Large intestine (tissue), 3 donors: ENCODE measurements around the gene TBC1D22B. TPM values are rescaled to one million over a fixed set of nuclear protein-coding genes. Genes with fewer than 3 reads are reported as not detected.

Experiments
- DNase-seq, 2 donors: peaks; one replicate each; pipeline versions ENCODE4 v3.0.0 to v3.0.0-alpha.2; 2013
- H3K27ac ChIP-seq: one replicate; pipeline ENCODE4 v1.5.1; 2013; ENCODE audit warnings: low read length
- H3K27me3 ChIP-seq: 2 replicates; pipeline ENCODE4 v1.6.1; 2013; ENCODE audit warnings: low read length; ENCODE audit not compliant: control insufficient read depth, insufficient read depth
- H3K36me3 ChIP-seq: 2 replicates; pipeline ENCODE4 v1.6.1; 2013; ENCODE audit warnings: low read length; ENCODE audit not compliant: control insufficient read depth, insufficient read depth
- H3K4me1 ChIP-seq: one replicate; pipeline ENCODE4 v1.6.1; 2013; ENCODE audit warnings: low read length; ENCODE audit not compliant: control insufficient read depth, insufficient read depth
- H3K4me3 ChIP-seq: one replicate; pipeline ENCODE4 v1.5.1; 2013; ENCODE audit warnings: low read length
- H3K9me3 ChIP-seq: one replicate; pipeline ENCODE4 v1.6.1; 2013; ENCODE audit warnings: mild to moderate bottlenecking, low read depth, low read length, moderate library complexity; ENCODE audit not compliant: control insufficient read depth
- WGBS: methylation state at CpG from one replicate; pipeline ENCODE4 v1.1.5; 2013; ENCODE audit warnings: low lambda C conversion rate; ENCODE audit not compliant: insufficient coverage; 5-methylcytosine and 5-hydroxymethylcytosine counted together
- polyA plus RNA-seq: library from polyadenylated mRNA; unstranded; fragments of 120-200 nt; gene quantifications from one replicate; pipeline ENCODE4 v1.2.1, GENCODE V29; 2013

The TBC1D22B gene
- polyA plus RNA-seq, 1 donor, result 7.0 TPM

DNA sequence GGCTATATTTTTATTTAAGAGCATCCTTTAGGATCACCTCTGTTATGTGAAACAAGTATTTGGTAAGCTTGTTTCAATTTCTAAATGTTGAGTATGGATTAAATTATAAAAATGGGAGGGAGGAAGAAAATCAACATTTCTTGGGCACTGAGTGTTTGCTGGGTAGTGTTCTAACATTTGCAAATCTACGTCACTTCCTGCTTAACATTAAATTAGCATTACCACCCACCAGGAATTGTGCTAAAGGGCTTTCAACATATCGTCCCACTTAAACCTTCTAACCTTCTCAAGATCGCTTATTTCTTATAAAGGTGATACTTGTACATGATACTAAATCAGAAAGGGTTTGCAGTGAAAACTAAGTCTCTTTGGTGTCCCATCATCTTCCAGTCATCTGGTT lies 8.3 kb downstream of the TBC1D22B start:
- WGBS, result 92% methylated on average over 2 of the region's 3 CpGs
- Histone ChIP-seq H3K27ac (no peak overlapping the region), H3K4me3 (no peak overlapping the region), H3K4me1 (no peaks in the 10 kb centered on the region), H3K27me3 (no peaks in the 10 kb centered on the region), H3K9me3 (peaks cover 3% of the 10 kb centered on the region), H3K36me3 (peaks cover 6% of the 10 kb centered on the region)
- DNase-seq, result no peak

DNA sequence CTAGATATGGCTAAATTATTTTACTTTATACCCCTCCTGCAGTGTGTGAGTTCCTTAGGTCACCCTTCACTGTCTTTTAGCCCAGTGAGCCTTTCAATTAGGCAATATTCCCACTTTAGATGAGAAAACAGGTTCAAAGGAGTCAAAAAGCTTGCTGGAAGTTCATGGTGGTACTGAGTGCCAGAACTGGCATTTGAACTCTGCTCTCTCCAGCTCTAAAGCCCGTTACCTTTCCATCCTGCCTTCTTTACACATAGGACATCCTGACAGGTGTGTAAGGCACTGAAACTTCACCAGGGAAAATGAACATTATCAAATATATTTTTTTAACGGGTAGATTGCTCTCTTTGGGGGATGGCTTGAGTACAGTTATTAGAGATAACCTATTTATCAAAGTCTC lies 11.5 kb downstream of the TBC1D22B start:
- Histone ChIP-seq H3K4me1 (peaks cover 3% of the 10 kb centered on the region), H3K27ac (no peak overlapping the region), H3K36me3 (peaks cover 8% of the 10 kb centered on the region), H3K27me3 (no peaks in the 10 kb centered on the region), H3K9me3 (peaks cover 3% of the 10 kb centered on the region), H3K4me3 (no peak overlapping the region)
- no peak for DNase-seq
- 100% methylated on average over 1 of the region's 2 CpGs for WGBS

DNA sequence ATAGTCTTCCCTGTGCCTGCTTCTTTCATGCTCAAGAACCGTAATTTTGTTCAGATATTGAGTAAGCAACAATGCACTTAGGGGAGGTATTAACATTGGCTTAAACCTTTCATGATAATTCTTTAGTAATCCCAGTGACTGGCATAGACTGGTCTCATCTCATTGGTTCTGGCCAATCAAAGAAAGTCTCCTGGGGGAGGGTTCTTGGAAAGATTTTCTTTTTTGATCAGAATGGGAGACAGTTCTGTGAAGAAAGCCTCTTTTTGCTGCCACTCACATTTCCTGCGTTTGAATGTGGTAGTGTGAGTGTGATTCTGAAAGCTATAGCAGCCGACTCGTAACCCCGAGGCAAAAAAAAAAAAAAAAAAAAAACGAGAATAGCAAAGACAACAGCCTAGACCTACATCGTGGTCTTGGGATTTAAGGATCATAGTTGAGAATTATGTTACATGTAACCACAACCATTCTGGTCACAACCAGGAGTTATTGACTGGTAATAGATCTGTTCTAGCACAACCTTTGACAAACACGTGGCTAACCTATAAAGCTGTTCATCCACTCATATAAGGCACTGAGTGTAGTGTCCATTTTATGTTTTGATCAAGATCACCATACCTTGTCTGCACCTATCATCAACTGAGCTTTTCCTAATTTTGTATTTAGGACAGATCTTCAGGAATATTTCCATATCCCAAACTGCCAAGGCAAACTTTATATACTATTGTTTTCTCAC lies 15.4 kb downstream of the TBC1D22B start:
- 90% methylated on average over 2 of the region's 8 CpGs for WGBS
- no peak overlapping the region for H3K27ac ChIP-seq
- no peak overlapping the region for H3K4me3 ChIP-seq
- H3K27me3 ChIP-seq, result no peaks in the 10 kb centered on the region
- peaks cover 3% of the 10 kb centered on the region for H3K4me1 ChIP-seq
- H3K9me3 ChIP-seq, result no peaks in the 10 kb centered on the region
- peaks cover 8% of the 10 kb centered on the region for H3K36me3 ChIP-seq
- no peak for DNase-seq

DNA sequence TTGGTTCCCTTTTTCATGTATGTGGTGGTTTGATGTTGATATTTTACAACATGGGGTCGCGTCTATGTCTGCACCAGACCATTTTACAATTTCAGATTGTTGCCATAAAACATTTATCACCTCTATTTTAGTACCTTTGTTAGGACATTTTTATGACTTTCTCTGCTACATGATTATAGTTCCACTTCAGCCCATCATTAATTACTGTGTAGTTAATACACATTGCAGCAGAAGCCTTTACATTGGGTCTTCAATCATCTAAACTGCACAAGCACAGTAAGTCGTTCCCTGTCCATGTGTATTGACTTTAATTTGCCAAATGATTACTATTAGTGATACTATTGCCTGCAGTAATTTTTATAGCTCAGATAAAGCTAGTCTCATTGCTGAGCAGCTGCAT lies 16.1 kb downstream of the TBC1D22B start:
- H3K9me3 ChIP-seq, result no peaks in the 10 kb centered on the region
- no peak overlapping the region for H3K27ac ChIP-seq
- peaks cover 8% of the 10 kb centered on the region for H3K36me3 ChIP-seq
- DNase-seq, result peak in 1 of 2 donors; percentile 45
- H3K27me3 ChIP-seq, result no peaks in the 10 kb centered on the region
- peaks cover 3% of the 10 kb centered on the region for H3K4me1 ChIP-seq
- WGBS, result no CpG with 5 or more reads among the region's 3 CpGs
- H3K4me3 ChIP-seq, result no peak overlapping the region

DNA sequence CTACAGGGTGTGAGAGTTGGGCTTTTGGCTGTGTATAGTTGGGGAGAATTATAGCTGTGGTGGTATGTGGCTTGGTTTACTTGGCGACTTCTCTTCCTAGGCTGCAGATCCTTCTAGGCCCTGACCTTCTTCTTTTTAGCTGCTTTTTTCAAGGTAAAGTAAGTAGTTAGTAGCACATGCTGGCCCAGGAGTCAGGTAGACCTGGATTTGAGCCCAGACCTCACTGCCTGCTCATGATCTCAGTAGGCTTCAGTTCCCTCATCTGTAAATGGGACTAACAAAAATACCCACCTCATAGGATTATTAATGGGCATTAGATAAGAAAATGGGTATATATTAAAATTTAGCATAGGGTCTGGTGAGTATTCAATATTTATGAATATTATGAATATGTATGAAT lies 17.8 kb downstream of the TBC1D22B start:
- WGBS, result no CpG with 5 or more reads among the region's 1 CpG
- H3K27ac ChIP-seq, result no peak overlapping the region
- no peaks in the 10 kb centered on the region for H3K27me3 ChIP-seq
- no peaks in the 10 kb centered on the region for H3K9me3 ChIP-seq
- no peak for DNase-seq
- H3K4me3 ChIP-seq, result no peak overlapping the region
- peaks cover 19% of the 10 kb centered on the region for H3K36me3 ChIP-seq
- H3K4me1 ChIP-seq, result peaks cover 3% of the 10 kb centered on the region

DNA sequence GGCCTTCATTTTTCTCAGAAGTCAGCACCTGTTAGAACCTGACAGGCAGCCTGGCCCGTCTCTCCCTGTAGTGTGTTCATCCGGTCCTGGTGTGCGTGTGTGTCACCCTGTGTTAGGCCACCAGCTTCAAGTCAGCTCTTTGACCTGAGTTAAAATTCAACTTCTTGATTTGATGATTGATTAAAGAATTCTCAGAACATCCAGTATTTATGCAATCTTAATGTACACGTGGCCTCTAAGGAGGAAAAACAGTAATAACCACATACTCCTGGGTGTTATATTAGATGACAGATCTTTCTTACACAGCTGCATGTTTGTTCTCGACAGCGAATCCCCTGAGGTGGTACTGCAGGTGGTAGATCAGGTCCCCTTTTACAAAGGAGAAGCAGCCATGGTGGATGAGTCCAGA lies 19.4 kb downstream of the TBC1D22B start:
- Histone ChIP-seq H3K36me3 (peaks cover 24% of the 10 kb centered on the region), H3K9me3 (no peaks in the 10 kb centered on the region), H3K27ac (no peak overlapping the region), H3K4me3 (no peak overlapping the region), H3K27me3 (no peaks in the 10 kb centered on the region), H3K4me1 (peaks cover 3% of the 10 kb centered on the region)
- DNase-seq, result no peak
- WGBS, result no CpG with 5 or more reads among the region's 6 CpGs

DNA sequence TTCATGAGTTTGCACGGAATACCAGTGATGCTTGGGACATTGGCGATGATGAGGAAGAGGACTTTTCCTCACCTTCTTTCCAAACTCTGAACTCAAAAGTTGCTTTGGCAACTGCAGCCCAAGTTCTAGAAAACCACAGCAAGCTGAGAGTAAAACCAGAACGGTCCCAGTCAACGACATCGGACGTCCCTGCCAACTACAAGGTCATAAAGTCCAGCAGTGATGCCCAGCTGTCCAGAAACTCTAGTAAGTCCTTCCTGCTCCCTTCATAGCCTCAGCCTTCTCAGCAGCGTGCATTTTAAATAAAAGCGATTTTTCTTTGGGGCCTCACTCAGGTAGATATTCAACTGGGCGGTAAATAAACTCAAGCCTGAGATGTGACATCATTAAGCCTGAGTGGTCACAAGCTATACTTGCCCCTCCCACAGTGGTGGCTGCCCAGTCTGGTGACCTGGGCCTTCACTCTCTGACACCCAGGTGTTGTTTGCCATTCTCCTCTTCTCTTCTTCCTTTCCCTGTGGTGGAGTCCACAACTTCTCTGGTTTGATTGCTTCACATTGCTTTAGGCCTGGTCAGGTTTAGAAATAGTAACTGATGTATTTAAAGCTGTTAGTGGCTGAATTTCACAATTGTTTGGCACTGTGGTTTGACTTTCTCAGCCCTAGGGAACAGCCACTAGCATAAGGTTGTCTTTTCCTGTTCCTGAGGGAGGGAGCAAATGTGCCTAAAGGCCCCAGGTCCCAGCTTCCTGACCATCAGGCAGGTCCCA lies 22.0 kb downstream of the TBC1D22B start:
- no peaks in the 10 kb centered on the region for H3K4me1 ChIP-seq
- no peaks in the 10 kb centered on the region for H3K27me3 ChIP-seq
- no CpG with 5 or more reads among the region's 9 CpGs for WGBS
- H3K27ac ChIP-seq, result no peak overlapping the region
- no peak for DNase-seq
- no peak overlapping the region for H3K4me3 ChIP-seq
- H3K36me3 ChIP-seq, result peaks cover 44% of the 10 kb centered on the region
- no peaks in the 10 kb centered on the region for H3K9me3 ChIP-seq

DNA sequence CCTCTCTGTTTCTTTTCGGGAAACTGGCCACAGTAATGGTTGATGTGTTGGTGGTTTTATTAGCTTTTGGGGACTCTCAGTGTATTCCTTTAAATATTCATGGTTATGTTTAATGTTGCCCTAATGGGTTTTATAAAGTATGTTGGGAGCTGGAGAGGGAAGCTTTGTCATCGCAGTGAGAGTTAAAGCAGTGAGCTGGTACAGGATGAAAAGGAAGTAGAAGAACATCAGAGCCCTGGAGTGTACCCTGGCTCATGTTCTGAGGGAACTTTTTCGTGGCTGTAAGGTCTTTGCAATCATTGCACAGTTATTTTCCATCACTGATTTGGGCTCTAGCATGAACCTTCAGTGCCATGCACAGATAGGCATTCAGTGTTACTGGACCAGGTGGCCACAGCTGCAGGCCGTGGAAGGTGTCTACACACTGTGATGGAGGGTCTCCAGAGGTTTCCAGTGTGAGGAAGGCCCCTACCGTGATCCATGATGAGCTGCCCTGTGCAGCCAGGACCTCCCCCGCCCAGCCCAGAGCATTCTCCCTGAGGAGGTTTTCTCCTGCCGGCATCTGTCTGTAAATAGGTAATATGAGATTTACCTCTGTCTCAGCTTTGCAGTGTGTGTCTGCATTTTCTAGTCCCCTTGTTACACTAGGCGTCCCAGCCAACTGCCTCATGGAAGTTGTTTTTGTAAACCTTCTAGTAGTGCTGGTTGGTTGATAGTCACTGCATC lies 22.8 kb downstream of the TBC1D22B start:
- no peaks in the 10 kb centered on the region for H3K4me1 ChIP-seq
- no CpG with 5 or more reads among the region's 8 CpGs for WGBS
- H3K9me3 ChIP-seq, result no peaks in the 10 kb centered on the region
- H3K4me3 ChIP-seq, result no peak overlapping the region
- H3K27ac ChIP-seq, result no peak overlapping the region
- peaks cover 50% of the 10 kb centered on the region for H3K36me3 ChIP-seq
- DNase-seq, result no peak
- no peaks in the 10 kb centered on the region for H3K27me3 ChIP-seq

DNA sequence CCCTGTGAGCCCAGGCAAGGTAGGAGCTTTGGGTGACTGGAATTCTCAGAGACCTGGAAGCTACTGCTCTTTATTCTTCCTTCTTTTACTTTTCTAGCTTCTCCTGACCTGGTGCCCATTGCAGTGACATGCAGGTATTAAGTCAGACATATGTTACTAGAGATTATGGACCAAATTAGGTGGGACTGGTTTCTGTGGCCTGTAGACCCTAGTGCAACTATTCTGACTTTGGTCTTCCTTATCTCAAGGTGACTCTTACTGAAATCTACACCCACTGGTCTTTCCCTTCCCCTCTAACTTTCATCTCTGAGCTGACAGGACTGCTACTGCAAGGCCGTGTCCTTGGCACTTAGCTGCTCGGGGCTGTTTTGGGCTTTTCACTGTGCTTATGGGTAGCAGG lies 24.8 kb downstream of the TBC1D22B start:
- Histone ChIP-seq H3K4me3 (no peak overlapping the region), H3K4me1 (no peaks in the 10 kb centered on the region), H3K27ac (no peak overlapping the region), H3K27me3 (no peaks in the 10 kb centered on the region), H3K9me3 (no peaks in the 10 kb centered on the region), H3K36me3 (peaks cover 61% of the 10 kb centered on the region)
- no CpG with 5 or more reads among the region's 2 CpGs for WGBS
- no peak for DNase-seq

DNA sequence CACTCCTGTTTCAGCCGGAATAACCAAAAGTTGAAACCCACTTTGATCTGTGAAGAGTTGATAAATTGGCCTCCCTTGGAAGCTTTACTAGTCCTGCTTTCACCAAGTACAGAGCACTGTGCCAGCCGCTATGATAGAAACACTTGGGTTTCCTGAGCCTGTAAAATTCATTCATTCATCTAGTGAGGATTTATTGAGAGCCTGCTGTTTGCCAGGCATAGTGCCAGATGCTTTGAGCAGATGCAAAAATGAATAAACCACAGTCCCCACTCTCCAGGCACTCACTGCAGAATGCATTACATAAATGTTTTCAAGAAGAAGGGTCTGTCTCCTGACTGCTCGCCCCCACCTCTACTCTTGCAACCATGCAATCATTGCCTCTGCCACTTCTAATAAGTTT lies 25.7 kb downstream of the TBC1D22B start:
- Histone ChIP-seq H3K27ac (no peak overlapping the region), H3K36me3 (peaks cover 63% of the 10 kb centered on the region), H3K27me3 (no peaks in the 10 kb centered on the region), H3K9me3 (no peaks in the 10 kb centered on the region), H3K4me1 (no peaks in the 10 kb centered on the region), H3K4me3 (no peak overlapping the region)
- no peak for DNase-seq
- WGBS, result 80% methylated on average over 1 of the region's 3 CpGs
